ENCODE measurements around the gene SPTBN1. TPM values are rescaled to one million over a fixed set of nuclear protein-coding genes. Genes with fewer than 3 reads are reported as not detected.

SPTBN1 gene
- total RNA-seq, 2 donors from 2014 or later, result 179 to 194 TPM

DNA sequence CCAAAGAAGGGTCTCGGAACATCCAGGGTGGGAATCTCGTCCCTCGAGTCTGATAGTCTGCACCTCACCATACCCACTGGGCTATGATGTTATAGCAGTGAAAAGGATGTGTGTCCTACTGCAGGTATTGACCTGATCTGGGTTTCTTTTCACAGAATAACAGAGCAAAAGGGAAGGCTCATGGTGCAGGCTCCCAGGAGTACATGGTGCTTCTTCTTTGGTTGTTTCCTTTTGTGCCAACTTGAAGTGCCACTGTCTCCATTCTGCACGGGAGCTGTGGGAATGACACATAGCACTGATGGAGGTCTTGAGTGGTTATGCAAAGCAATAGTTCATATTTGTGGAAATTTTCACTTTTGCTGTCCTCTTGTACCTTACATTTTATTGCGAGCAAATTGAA lies 195.2 kb downstream of the SPTBN1 start:
- H3K27me3 Mint-ChIP-seq (ENCODE audit: insufficient read depth), result no peaks in the 10 kb centered on the region
- whole genome bisulfite sequencing, 2 experiments (ENCODE audit: insufficient coverage in 1 of 2, insufficient read length in 1 of 2), result 92% methylated on average over 5 of the region's 5 CpGs; no CpG with 5 or more reads in 1 of the 2 experiments
- Histone ChIP-seq H3K27me3 (ENCODE audit: control insufficient read depth, insufficient read depth, low read length, poor library complexity, severe bottlenecking) (no peaks in the 10 kb centered on the region), H3K4me3 (ENCODE audit: low read length) (no peak overlapping the region), H3K36me3 (ENCODE audit: control insufficient read depth, insufficient read depth, low read length) (peaks cover 98% of the 10 kb centered on the region), H3K27ac (ENCODE audit: low read depth, low read length) (no peak overlapping the region), H3K4me1 (ENCODE audit: control insufficient read depth, insufficient read depth, low read length) (no peaks in the 10 kb centered on the region), H3K9ac (ENCODE audit: extremely low read depth, low read length, poor library complexity, severe bottlenecking) (no peak overlapping the region), H3K9me3 (ENCODE audit: control insufficient read depth, low read length) (no peaks in the 10 kb centered on the region)
- no peak for DNase-seq
- TF ChIP-seq CTCF (conservative IDR thresholded peaks at IDR 0.05), result no peak
- H3K4me1 Mint-ChIP-seq, result no peaks in the 10 kb centered on the region
- no peak overlapping the region for H3K4me3 Mint-ChIP-seq
- H3K36me3 Mint-ChIP-seq (ENCODE audit: low read depth), result peaks cover 90% of the 10 kb centered on the region
- no peaks in the 10 kb centered on the region for H3K9me3 Mint-ChIP-seq
- H3K27ac Mint-ChIP-seq, result no peak overlapping the region

DNA sequence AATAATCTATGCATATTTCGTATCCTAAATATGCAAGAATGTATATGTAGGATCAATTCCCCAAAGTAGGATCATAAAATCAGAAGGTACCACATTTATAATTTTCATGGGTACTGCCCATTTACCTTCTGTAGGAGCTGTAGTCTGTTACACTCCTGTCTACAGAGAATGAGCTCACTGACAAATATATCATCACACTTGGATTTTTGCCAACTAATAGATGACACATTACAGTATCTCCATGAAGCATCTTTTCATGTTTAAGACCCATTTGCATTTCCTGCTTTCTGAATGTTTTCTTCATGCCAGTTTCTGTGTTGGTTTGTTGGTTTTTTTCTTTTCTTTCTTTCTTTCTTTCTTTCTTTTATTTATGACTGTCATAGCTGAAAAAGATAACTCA lies 196.4 kb downstream of the SPTBN1 start:
- Mint-ChIP-seq H3K9me3 (no peaks in the 10 kb centered on the region), H3K27ac (no peak overlapping the region), H3K4me1 (no peaks in the 10 kb centered on the region), H3K4me3 (no peak overlapping the region), H3K36me3 (ENCODE audit: low read depth) (peaks cover 82% of the 10 kb centered on the region), H3K27me3 (ENCODE audit: insufficient read depth) (no peaks in the 10 kb centered on the region)
- Histone ChIP-seq H3K4me3 (ENCODE audit: low read length) (no peak overlapping the region), H3K4me1 (ENCODE audit: control insufficient read depth, insufficient read depth, low read length) (no peaks in the 10 kb centered on the region), H3K27me3 (ENCODE audit: control insufficient read depth, insufficient read depth, low read length, poor library complexity, severe bottlenecking) (no peaks in the 10 kb centered on the region), H3K9me3 (ENCODE audit: control insufficient read depth, low read length) (no peaks in the 10 kb centered on the region), H3K9ac (ENCODE audit: extremely low read depth, low read length, poor library complexity, severe bottlenecking) (no peak overlapping the region), H3K36me3 (ENCODE audit: control insufficient read depth, insufficient read depth, low read length) (peaks cover 96% of the 10 kb centered on the region), H3K27ac (ENCODE audit: low read depth, low read length) (no peak overlapping the region)
- WGBS, 2 experiments (ENCODE audit: insufficient coverage in 1 of 2, insufficient read length in 1 of 2), result 100% methylated on average over 1 of the region's 1 CpG; no CpG with 5 or more reads in 1 of the 2 experiments
- no peak for DNase-seq
- TF ChIP-seq CTCF (conservative IDR thresholded peaks at IDR 0.05), result no peak

DNA sequence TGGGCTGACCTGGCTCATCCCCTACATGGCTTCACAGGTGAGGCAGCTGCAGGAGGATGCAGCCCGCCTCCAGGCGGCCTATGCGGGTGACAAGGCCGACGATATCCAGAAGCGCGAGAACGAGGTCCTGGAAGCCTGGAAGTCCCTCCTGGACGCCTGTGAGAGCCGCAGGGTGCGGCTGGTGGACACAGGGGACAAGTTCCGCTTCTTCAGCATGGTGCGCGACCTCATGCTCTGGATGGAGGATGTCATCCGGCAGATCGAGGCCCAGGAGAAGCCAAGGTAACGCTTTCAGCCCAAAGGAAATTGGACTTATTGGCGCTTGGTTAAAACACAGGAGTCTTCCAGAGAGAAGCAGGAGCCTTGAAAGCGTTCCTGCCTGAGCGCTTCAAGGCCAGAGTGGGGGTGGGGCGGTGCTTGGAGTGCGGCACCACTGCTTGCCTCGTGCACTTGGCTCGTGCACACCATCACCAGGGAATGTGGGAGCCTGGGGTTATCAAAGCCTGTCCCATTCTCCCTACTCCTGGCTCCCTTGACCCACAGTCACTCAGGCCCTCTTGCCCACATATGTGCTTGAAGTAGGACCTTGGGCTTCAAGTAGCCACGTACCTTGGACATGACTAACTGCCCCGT lies 197.6 kb downstream of the SPTBN1 start:
- H3K27ac Mint-ChIP-seq, result no peak overlapping the region
- H3K4me1 Mint-ChIP-seq, result no peaks in the 10 kb centered on the region
- Histone ChIP-seq H3K4me3 (ENCODE audit: low read length) (no peak overlapping the region), H3K4me1 (ENCODE audit: control insufficient read depth, insufficient read depth, low read length) (no peaks in the 10 kb centered on the region), H3K27ac (ENCODE audit: low read depth, low read length) (no peak overlapping the region), H3K9ac (ENCODE audit: extremely low read depth, low read length, poor library complexity, severe bottlenecking) (no peak overlapping the region), H3K27me3 (ENCODE audit: control insufficient read depth, insufficient read depth, low read length, poor library complexity, severe bottlenecking) (no peaks in the 10 kb centered on the region), H3K9me3 (ENCODE audit: control insufficient read depth, low read length) (no peaks in the 10 kb centered on the region), H3K36me3 (ENCODE audit: control insufficient read depth, insufficient read depth, low read length) (peaks cover 96% of the 10 kb centered on the region)
- no peak overlapping the region for H3K4me3 Mint-ChIP-seq
- no peak for TF ChIP-seq CTCF (conservative IDR thresholded peaks at IDR 0.05)
- H3K9me3 Mint-ChIP-seq, result no peaks in the 10 kb centered on the region
- DNase-seq, result no peak
- 95 to 98% methylated on average over 10 to 26 of the region's 26 CpGs for WGBS, 2 experiments (ENCODE audit: insufficient coverage in 1 of 2, insufficient read length in 1 of 2)
- H3K27me3 Mint-ChIP-seq (ENCODE audit: insufficient read depth), result no peaks in the 10 kb centered on the region
- peaks cover 81% of the 10 kb centered on the region for H3K36me3 Mint-ChIP-seq (ENCODE audit: low read depth)

Measured in endodermal cell (in vitro differentiated cells).